ENCODE data around the gene INHBB.

Gene INHBB

DNA sequence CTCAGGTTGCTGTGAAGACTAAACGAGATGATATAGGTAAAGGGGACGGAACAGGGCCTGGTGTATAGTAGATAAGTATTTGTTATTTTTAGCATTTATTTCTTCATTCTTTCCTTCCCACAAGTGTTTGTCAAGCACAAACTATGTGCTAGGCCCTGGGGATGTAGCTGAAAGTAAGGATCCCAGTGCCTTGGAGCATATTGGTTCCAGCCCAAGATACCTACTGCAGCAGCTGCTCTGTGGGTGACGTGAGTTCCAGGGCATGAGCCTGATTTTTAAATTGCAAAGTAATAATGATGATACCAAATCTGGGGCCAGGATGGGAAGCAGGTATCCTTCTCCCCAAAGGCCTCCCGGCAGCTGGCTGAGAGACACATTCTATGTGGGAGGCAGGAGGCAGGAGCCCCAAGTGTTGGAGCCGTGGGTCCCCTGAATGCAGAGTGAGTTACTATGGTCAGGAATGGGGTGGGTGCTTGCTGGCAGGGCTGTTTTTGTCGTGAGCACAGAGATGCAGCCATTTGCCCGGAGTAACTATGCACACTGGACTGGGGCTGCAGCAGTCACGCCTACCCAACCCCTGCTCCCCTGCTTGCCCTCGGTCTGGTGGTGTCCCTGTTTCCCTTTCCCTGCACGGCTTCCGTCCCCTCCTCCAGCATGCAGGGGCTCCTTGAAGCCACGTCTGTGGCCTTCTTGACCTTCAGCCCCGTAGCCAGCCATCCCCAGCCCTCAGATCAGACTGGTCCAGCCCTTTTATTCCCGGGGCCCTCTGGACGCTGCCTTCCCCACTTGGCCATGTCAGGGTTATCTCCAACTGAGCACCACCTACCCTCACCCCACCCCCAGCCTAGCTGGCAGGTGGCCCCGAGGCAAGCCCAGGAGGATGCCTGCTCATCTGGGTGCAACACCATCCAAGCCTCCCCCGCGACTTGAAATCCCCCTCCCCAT lies 52.4 kb downstream of the INHBB start:
- no peak overlapping the region for H3K4me2 ChIP-seq (ENCODE audit: low read depth, low read length)
- no peak overlapping the region for H3K27ac ChIP-seq (ENCODE audit: low read length)
- no peak overlapping the region for H3K9ac ChIP-seq (ENCODE audit: low read length)
- no peak for TF ChIP-seq CTCF (IDR thresholded peaks at IDR 0.05; ENCODE audit: low read length)
- TF ChIP-seq EZH2 (optimal IDR thresholded peaks at IDR 0.05; ENCODE audit: low read depth, low read length) = no peak
- no peak for TF ChIP-seq EZH2phosphoT487 (IDR thresholded peaks at IDR 0.05; ENCODE audit: low read length)
- no peaks in the 10 kb centered on the region for H3F3A ChIP-seq (ENCODE audit: insufficient read depth, low read length)
- H3K79me2 ChIP-seq (ENCODE audit: low read length) = no peaks in the 10 kb centered on the region
- H3K27me3 ChIP-seq (replicated peaks; ENCODE audit: insufficient read depth, low read length) = peaks cover 16% of the 10 kb centered on the region; the same call in 1 of the 2 replicates
- no peak overlapping the region for H2AFZ ChIP-seq (ENCODE audit: low read length)
- H4K20me1 ChIP-seq (ENCODE audit: insufficient read depth, low read length) = no peaks in the 10 kb centered on the region
- DNase-seq = no peak
- no peak overlapping the region for H3K4me3 ChIP-seq (ENCODE audit: low read length)
- no peaks in the 10 kb centered on the region for H3K36me3 ChIP-seq (replicated peaks; ENCODE audit: insufficient read depth, low read length)
- no peaks in the 10 kb centered on the region for H3K9me2 ChIP-seq (replicated peaks; ENCODE audit: insufficient read depth, low read length)
- no peaks in the 10 kb centered on the region for H3K4me1 ChIP-seq (ENCODE audit: low read length)
- H3K9me3 ChIP-seq (replicated peaks; ENCODE audit: insufficient read depth, low read length) = no peaks in the 10 kb centered on the region

GRCh38 chr2:120398996-120399888 lies 53.3 kb downstream of the INHBB start:
- H3K4me2 ChIP-seq (ENCODE audit: low read depth, low read length) = no peak overlapping the region
- H3K4me3 ChIP-seq (ENCODE audit: low read length) = no peak overlapping the region
- no peaks in the 10 kb centered on the region for H3F3A ChIP-seq (ENCODE audit: insufficient read depth, low read length)
- no peak for DNase-seq
- H3K9me2 ChIP-seq (replicated peaks; ENCODE audit: insufficient read depth, low read length) = no peaks in the 10 kb centered on the region
- no peaks in the 10 kb centered on the region for H3K9me3 ChIP-seq (replicated peaks; ENCODE audit: insufficient read depth, low read length)
- H3K27ac ChIP-seq (ENCODE audit: low read length) = no peak overlapping the region
- no peak for TF ChIP-seq EZH2phosphoT487 (IDR thresholded peaks at IDR 0.05; ENCODE audit: low read length)
- TF ChIP-seq CTCF (IDR thresholded peaks at IDR 0.05; ENCODE audit: low read length) = no peak
- no peak for TF ChIP-seq EZH2 (optimal IDR thresholded peaks at IDR 0.05; ENCODE audit: low read depth, low read length)
- H3K4me1 ChIP-seq (ENCODE audit: low read length) = no peaks in the 10 kb centered on the region
- H3K36me3 ChIP-seq (replicated peaks; ENCODE audit: insufficient read depth, low read length) = no peaks in the 10 kb centered on the region
- H3K79me2 ChIP-seq (ENCODE audit: low read length) = no peaks in the 10 kb centered on the region
- no peak overlapping the region for H2AFZ ChIP-seq (ENCODE audit: low read length)
- H3K27me3 ChIP-seq (replicated peaks; ENCODE audit: insufficient read depth, low read length) = peaks cover 16% of the 10 kb centered on the region; the same call in 1 of the 2 replicates
- no peak overlapping the region for H3K9ac ChIP-seq (ENCODE audit: low read length)
- no peaks in the 10 kb centered on the region for H4K20me1 ChIP-seq (ENCODE audit: insufficient read depth, low read length)

DNA sequence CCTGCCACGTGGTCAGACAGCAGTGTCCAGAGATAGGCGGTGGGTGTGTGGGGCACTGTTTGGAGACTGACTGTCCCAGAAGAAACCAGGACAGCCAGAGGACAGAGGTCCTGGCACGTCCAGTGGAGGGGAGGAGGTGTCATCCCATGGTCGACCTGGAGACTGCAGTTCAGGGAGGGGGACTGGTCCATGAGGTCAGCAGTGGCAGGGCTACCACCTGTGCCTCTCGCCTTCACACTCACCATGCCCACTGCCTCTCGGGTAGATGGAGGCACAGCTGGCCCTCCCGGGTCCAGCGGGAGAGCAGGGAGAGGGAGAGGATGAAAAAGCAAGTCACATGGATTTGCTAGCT lies 53.9 kb downstream of the INHBB start:
- Histone ChIP-seq H3K27ac (ENCODE audit: low read length) (no peak overlapping the region), H2AFZ (ENCODE audit: low read length) (no peak overlapping the region), H4K20me1 (ENCODE audit: insufficient read depth, low read length) (no peaks in the 10 kb centered on the region), H3K79me2 (ENCODE audit: low read length) (no peaks in the 10 kb centered on the region), H3K4me3 (ENCODE audit: low read length) (no peak overlapping the region), H3K9me2 (replicated peaks; ENCODE audit: insufficient read depth, low read length) (no peaks in the 10 kb centered on the region), H3K9me3 (replicated peaks; ENCODE audit: insufficient read depth, low read length) (no peaks in the 10 kb centered on the region), H3K4me1 (ENCODE audit: low read length) (no peaks in the 10 kb centered on the region), H3F3A (ENCODE audit: insufficient read depth, low read length) (no peaks in the 10 kb centered on the region), H3K4me2 (ENCODE audit: low read depth, low read length) (no peak overlapping the region), H3K27me3 (replicated peaks; ENCODE audit: insufficient read depth, low read length) (peaks cover 16% of the 10 kb centered on the region; the same call in 1 of the 2 replicates), H3K9ac (ENCODE audit: low read length) (no peak overlapping the region), H3K36me3 (replicated peaks; ENCODE audit: insufficient read depth, low read length) (no peaks in the 10 kb centered on the region)
- no peak for DNase-seq
- TF ChIP-seq EZH2phosphoT487 (IDR thresholded peaks at IDR 0.05; ENCODE audit: low read length) (no peak), CTCF (IDR thresholded peaks at IDR 0.05; ENCODE audit: low read length) (no peak), EZH2 (optimal IDR thresholded peaks at IDR 0.05; ENCODE audit: low read depth, low read length) (no peak)
